Thymus (tissue), 11 donors: ENCODE results near the gene POT1. TPM values are rescaled to one million over a fixed set of nuclear protein-coding genes. Genes with fewer than 3 reads are reported as not detected.

Experiments used
- DNase-seq, 9 donors: peaks; one replicate each; pipeline ENCODE4 v3.0.0-alpha.2; 2013; ENCODE audit warnings: low spot score in 9 of 9, low read depth in 6 of 9, missing footprints in 1 of 9
- H3K27ac ChIP-seq, 2 donors: one replicate each; pipeline ENCODE4 v1.5.1; 2013; ENCODE audit warnings: control low read depth in 1 of 2, low read depth in 1 of 2, low read length in 1 of 2, mild to moderate bottlenecking in 1 of 2, moderate library complexity in 1 of 2
- H3K27me3 ChIP-seq, 2 donors: one replicate each; pipeline ENCODE4 v1.5.1; 2013; ENCODE audit warnings: low read length in 1 of 2; ENCODE audit not compliant: control insufficient read depth in 2 of 2, insufficient read depth in 1 of 2
- H3K36me3 ChIP-seq, 2 donors: one replicate each; pipeline ENCODE4 v1.5.1; 2013; ENCODE audit warnings: low read length in 1 of 2, mild to moderate bottlenecking in 1 of 2, moderate library complexity in 1 of 2; ENCODE audit not compliant: control insufficient read depth in 2 of 2, insufficient read depth in 2 of 2
- H3K4me1 ChIP-seq, 2 donors: one replicate each; pipeline ENCODE4 v1.5.1; 2013; ENCODE audit warnings: low read length in 2 of 2; ENCODE audit not compliant: control insufficient read depth in 2 of 2, insufficient read depth in 2 of 2
- H3K4me3 ChIP-seq, 2 donors: one replicate each; pipeline ENCODE4 v1.5.1; 2013; ENCODE audit warnings: low read length in 2 of 2, control low read depth in 1 of 2, mild to moderate bottlenecking in 1 of 2
- H3K9me3 ChIP-seq, 2 donors: one replicate each; pipeline ENCODE4 v1.5.1; 2013; ENCODE audit warnings: low read length in 1 of 2, mild to moderate bottlenecking in 1 of 2; ENCODE audit not compliant: control insufficient read depth in 2 of 2, insufficient read depth in 1 of 2
- WGBS: extraction: QIAGEN DNeasy Blood & Tissue Kit; methylation state at CpG from one replicate; pipeline ENCODE4 v1.1.7; 2013; 5-methylcytosine and 5-hydroxymethylcytosine counted together
- polyA plus RNA-seq: library from polyadenylated mRNA; stranded (reverse); fragments of 200-250 nt; gene quantifications from one replicate; pipeline ENCODE4 v1.2.3, GENCODE V29; 2013
- total RNA-seq: library from RNA; stranded (reverse); fragments of 120-200 nt; gene quantifications from one replicate; pipeline ENCODE4 v1.2.4, GENCODE V29; 2013
- donor health status: healthy.

Gene POT1
- total and polyA plus RNA-seq, 2 donors, result 18.0 to 38.5 TPM

DNA sequence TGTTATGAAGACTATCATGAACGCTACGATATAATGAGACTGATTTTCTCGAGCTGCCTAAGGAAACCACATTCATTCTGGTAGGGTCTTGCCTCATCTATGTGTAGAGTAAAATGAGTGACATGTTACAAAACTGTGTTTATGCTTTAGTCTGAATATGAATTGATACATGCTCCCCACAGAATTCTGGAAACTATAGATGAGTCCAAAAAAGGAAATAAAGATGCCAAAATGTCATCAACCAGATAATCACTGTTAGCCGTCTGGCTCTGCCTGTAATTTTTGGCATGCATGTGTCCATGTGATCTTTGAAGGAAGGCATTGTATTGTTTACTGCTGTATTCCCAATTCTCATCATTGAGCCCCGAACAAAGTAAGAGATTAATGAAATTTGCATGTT lies 121.4 kb downstream of the POT1 start:
- Histone ChIP-seq H3K27ac (no peak overlapping the region), H3K4me3 (no peak overlapping the region), H3K27me3 (no peaks in the 10 kb centered on the region), H3K36me3 (no peaks in the 10 kb centered on the region), H3K4me1 (no peaks in the 10 kb centered on the region), H3K9me3 (no peaks in the 10 kb centered on the region)
- no peak for DNase-seq
- 91% methylated on average over 5 of the region's 5 CpGs for WGBS

- Histone ChIP-seq H3K9me3 (no peaks in the 10 kb centered on the region), H3K36me3 (no peaks in the 10 kb centered on the region), H3K4me1 (no peaks in the 10 kb centered on the region), H3K4me3 (no peak overlapping the region), H3K27me3 (no peaks in the 10 kb centered on the region), H3K27ac (no peak overlapping the region)
- DNase-seq, result no peak
- 94% methylated on average over 1 of the region's 1 CpG for WGBS
Observed at GRCh38 chr7:124801330-124801895, 128.2 kb downstream of the POT1 start.

DNA sequence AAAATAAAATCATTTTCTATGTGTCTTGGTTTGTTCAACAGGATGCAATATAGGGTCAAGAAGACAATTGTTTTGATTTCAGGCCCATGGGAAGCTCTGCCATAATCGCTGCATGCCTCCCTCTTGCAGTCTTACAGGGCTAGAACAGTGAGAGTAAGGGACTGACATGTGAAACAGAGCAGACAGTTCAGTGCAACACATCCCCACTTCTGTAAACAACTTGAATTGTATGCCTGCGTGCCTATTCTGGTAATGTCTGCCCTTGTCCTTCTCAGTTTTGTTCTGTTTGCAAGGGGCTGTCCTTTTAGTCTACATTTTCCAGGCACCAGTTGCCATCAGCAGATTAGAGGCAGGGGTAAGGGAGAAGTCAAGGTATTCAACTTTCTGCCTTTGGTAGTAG lies 129.2 kb downstream of the POT1 start:
- Histone ChIP-seq H3K36me3 (no peaks in the 10 kb centered on the region), H3K4me3 (no peak overlapping the region), H3K9me3 (no peaks in the 10 kb centered on the region), H3K27me3 (no peaks in the 10 kb centered on the region), H3K27ac (no peak overlapping the region), H3K4me1 (no peaks in the 10 kb centered on the region)
- DNase-seq, result no peak
- 87% methylated on average over 2 of the region's 2 CpGs for WGBS

- Histone ChIP-seq H3K36me3 (no peaks in the 10 kb centered on the region), H3K9me3 (no peaks in the 10 kb centered on the region), H3K4me1 (no peaks in the 10 kb centered on the region), H3K27ac (no peak overlapping the region), H3K4me3 (no peak overlapping the region), H3K27me3 (no peaks in the 10 kb centered on the region)
- DNase-seq, result no peak
- WGBS, result 95% methylated on average over 6 of the region's 6 CpGs
Observed at GRCh38 chr7:124799448-124799847, 130.2 kb downstream of the POT1 start.

DNA sequence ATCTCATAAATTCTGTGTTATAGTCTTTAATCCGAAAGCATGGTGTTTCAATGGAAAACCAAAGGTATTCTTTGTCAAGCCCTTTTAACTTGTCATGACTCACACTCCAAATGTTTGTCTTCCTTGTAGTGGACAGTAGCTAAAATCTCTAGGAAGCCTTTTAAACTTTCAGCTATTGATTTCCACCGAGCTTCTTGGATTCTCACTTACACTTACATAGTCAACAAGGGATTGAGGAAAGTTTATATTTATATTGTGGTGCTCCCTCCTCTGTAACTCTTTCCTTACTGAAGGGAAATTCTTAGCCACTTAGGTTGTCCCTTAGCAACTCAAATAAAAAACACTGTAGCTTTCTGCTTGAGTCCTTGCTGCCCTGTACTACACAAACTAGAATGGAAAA lies 132.9 kb downstream of the POT1 start:
- Histone ChIP-seq H3K27me3 (no peaks in the 10 kb centered on the region), H3K4me1 (no peaks in the 10 kb centered on the region), H3K36me3 (no peaks in the 10 kb centered on the region), H3K9me3 (no peaks in the 10 kb centered on the region), H3K4me3 (no peak overlapping the region), H3K27ac (no peak overlapping the region)
- DNase-seq, result no peak
- WGBS, result 94% methylated on average over 2 of the region's 2 CpGs

DNA sequence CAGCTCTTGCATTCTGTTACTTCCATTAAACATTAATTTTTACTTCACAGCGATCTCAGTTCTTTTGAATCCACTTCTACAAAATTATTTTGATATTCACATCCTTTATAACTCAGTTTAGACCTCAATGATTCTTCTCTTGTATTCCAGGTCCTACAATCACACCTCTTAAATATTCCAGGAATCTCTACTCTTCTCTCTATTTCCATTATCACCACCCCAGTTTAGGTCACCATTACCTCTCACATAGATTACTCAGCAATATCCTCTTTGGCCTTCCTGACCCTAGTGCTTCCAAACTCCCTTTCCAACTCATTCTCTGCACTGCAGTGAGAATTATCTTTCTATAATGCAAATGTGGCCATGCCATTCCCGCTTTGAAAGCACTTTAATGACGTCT lies 136.9 kb downstream of the POT1 start:
- no peaks in the 10 kb centered on the region for H3K27me3 ChIP-seq
- H3K36me3 ChIP-seq, result no peaks in the 10 kb centered on the region
- no peak overlapping the region for H3K27ac ChIP-seq
- no peaks in the 10 kb centered on the region for H3K4me1 ChIP-seq
- H3K9me3 ChIP-seq, result no peaks in the 10 kb centered on the region
- no peak overlapping the region for H3K4me3 ChIP-seq
- DNase-seq, result no peak
- WGBS, result 72% methylated on average over 3 of the region's 3 CpGs

GRCh38 chr7:124792002-124792401 lies 137.6 kb downstream of the POT1 start:
- Histone ChIP-seq H3K9me3 (no peaks in the 10 kb centered on the region), H3K27ac (no peak overlapping the region), H3K4me1 (no peaks in the 10 kb centered on the region), H3K36me3 (no peaks in the 10 kb centered on the region), H3K27me3 (no peaks in the 10 kb centered on the region), H3K4me3 (no peak overlapping the region)
- no peak for DNase-seq

DNA sequence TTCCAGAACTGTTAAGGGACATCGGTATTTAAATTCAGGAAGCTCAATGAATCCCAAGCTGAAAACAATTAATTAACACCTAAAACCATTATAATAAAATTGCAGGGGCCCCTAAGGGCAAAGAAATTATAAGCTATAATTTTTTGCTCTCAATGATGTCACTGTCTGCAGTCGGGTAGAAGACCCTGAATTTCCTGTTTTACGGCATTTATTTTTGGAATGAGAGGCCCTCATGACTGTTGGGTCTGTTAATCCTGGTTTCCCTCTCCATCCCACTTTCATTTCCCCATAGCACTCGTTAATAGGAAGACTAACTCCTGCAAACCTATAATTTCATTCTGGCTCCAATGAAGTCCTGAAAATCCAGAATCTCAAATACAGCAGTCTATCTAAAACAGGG lies 138.2 kb downstream of the POT1 start:
- no peak for DNase-seq
- Histone ChIP-seq H3K36me3 (no peaks in the 10 kb centered on the region), H3K4me3 (no peak overlapping the region), H3K9me3 (no peaks in the 10 kb centered on the region), H3K4me1 (no peaks in the 10 kb centered on the region), H3K27ac (no peak overlapping the region), H3K27me3 (no peaks in the 10 kb centered on the region)
- WGBS, result 83% methylated on average over 4 of the region's 4 CpGs

GRCh38 chr7:124790645-124791044 lies 139.0 kb downstream of the POT1 start:
- H3K4me3 ChIP-seq, result no peak overlapping the region
- no peaks in the 10 kb centered on the region for H3K4me1 ChIP-seq
- H3K9me3 ChIP-seq, result no peaks in the 10 kb centered on the region
- no peaks in the 10 kb centered on the region for H3K27me3 ChIP-seq
- WGBS, result 43% methylated on average over 6 of the region's 6 CpGs
- DNase-seq, result no peak
- H3K27ac ChIP-seq, result no peak overlapping the region
- no peaks in the 10 kb centered on the region for H3K36me3 ChIP-seq

GRCh38 chr7:124785994-124786393 lies 143.6 kb downstream of the POT1 start:
- no peak for DNase-seq
- H3K9me3 ChIP-seq, result no peaks in the 10 kb centered on the region
- H3K27ac ChIP-seq, result no peak overlapping the region
- H3K4me1 ChIP-seq, result no peaks in the 10 kb centered on the region
- WGBS, result 91% methylated on average over 6 of the region's 6 CpGs
- H3K27me3 ChIP-seq, result no peaks in the 10 kb centered on the region
- H3K4me3 ChIP-seq, result no peak overlapping the region
- no peaks in the 10 kb centered on the region for H3K36me3 ChIP-seq
